ENCODE measurements around the gene FRZB.

DNA sequence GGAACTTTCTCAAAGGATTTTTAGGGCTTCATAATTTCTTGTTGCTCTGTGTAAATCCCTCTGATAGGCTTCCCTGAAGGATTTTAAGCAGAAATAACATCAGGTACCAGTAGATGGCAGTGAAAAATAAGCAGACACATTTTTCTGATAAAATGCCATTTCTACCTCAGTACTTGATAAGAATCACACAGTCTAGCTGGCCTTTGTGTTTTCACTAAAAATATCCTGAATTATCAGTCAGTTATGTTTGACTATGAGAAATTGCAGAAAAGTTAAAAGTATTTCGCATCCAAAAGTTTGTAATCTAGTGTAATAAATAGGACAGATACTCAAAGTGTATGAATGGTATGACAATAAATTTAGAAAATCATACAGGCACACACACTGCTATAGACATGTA, 81.7 kb downstream of the FRZB start:
- TF ChIP-seq, protein P1, sequence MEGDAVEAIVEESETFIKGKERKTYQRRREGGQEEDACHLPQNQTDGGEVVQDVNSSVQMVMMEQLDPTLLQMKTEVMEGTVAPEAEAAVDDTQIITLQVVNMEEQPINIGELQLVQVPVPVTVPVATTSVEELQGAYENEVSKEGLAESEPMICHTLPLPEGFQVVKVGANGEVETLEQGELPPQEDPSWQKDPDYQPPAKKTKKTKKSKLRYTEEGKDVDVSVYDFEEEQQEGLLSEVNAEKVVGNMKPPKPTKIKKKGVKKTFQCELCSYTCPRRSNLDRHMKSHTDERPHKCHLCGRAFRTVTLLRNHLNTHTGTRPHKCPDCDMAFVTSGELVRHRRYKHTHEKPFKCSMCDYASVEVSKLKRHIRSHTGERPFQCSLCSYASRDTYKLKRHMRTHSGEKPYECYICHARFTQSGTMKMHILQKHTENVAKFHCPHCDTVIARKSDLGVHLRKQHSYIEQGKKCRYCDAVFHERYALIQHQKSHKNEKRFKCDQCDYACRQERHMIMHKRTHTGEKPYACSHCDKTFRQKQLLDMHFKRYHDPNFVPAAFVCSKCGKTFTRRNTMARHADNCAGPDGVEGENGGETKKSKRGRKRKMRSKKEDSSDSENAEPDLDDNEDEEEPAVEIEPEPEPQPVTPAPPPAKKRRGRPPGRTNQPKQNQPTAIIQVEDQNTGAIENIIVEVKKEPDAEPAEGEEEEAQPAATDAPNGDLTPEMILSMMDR (IDR thresholded peaks at IDR 0.05): peak in 6 of 7 experiments; percentile 28 to 59 (median 49)
- no peak for TF ChIP-seq POLR2A (IDR thresholded peaks at IDR 0.05)
